HG02763 (cell line): Measurements from ENCODE around the gene PSMD10.

ENCODE experiments used
- ATAC-seq: cut with Tn5 transposase; IDR thresholded peaks from one replicate; pipeline ENCODE4 v1.9.1; 2021; ENCODE audit warnings: mild to moderate bottlenecking, moderate library complexity; ENCODE audit not compliant: unreplicated experiment

Gene PSMD10, protein sequence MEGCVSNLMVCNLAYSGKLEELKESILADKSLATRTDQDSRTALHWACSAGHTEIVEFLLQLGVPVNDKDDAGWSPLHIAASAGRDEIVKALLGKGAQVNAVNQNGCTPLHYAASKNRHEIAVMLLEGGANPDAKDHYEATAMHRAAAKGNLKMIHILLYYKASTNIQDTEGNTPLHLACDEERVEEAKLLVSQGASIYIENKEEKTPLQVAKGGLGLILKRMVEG

DNA sequence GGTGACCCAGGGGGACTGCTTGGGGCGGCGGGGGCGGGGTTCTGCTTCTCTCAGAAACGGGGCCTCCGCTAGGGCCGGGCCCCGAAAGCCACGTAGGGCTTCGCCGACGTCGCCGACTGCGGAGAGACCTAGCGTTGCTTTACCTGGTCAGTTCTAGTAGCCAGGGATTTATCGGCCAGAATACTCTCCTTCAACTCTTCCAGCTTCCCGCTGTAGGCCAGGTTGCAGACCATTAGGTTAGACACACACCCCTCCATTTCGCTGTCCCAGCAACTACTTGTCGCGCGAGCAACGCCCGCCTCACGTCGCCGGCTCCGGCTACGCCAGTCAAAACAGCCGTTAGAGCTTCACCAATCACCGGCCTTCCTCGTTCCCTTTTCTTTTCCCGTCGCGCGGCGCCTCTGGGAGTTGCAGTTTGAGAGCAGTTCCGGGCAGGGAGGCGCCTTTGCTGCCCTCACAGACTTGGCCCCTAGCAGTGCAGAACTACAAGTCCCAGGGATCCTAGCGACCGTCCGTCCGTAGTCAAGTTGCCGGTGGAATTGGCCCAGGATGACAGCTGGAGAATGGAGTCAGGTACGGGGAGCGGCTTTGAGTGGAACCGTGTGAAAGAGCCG, at the start of gene PSMD10, which contains the start of gene ATG4A:
PSMD10 (minus strand) TSS at position 279 of the 614 bp plus-strand sequence; CDS start at position 257, 22 bp downstream.
ATG4A (plus strand) TSS at position 515 of the 614 bp plus-strand sequence; CDS start at position 564, 49 bp downstream.
- ATAC-seq, result peak; percentile 96

DNA sequence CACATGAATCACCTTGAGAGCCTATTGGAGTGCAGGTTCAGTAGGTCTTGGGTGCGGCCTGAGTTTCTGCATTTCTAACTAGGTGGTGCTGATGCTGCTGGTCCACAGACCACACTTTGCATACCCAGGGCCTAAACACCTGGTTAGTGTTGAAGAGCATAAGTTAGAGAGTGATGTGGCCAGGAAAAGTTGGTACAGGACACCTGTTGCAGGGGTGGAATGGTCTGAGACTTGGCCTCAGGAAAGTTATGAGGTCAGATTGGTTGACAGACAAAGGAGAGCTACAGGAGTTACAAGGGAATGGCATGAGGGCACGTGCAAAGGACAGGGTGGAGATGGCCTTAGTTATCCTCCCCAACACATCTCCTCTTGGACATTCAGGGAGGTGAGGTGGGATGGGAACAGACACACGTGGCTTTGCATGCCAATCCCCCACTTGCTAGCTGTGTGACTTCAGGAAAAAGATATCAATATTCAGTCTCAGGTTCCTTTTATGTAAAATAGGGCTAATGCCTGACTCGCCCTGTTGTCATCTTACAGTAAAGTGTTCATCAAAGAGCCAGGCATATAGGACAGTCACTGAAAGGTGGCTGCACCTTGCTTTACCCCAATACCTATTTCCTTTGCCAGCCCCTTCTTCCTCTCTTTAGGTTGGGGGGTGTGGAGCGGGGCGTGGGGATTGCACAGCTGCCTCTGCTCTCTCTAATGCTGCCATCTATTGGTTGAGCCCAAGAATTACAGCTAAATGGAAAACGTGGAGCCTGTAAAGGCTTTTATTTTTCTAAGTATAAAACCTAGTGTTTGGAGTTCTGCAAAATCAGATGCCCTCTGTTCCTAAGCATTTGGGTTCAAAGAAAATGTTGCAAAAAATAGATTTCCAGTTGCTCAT, 47.7 kb upstream of the PSMD10 start:
- ATAC-seq, result no peak

GRCh38 chrX:108134724-108135123, 43.4 kb upstream of the PSMD10 start:
- no peak for ATAC-seq

GRCh38 chrX:108132876-108133275, 41.5 kb upstream of the PSMD10 start:
- no peak for ATAC-seq

DNA sequence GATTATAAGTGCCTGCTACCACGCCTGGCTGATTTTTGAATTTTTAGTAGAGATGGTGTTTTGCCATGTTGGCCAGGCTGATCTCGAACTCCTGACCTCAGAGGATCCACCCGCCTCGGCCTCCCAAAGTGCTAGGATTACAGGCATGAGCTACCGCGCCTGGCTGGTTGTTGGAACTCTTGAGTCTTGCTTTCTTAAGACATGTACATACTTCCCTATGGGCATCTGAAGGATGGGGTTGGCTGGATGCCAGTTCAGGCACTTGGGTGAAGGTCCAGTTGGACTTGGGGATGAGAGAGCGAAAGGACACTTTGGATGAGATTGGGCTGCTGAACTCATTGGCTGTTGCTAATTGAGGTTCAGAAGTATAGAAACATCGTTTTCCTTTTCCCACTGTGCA, 40.7 kb upstream of the PSMD10 start:
- no peak for ATAC-seq

DNA sequence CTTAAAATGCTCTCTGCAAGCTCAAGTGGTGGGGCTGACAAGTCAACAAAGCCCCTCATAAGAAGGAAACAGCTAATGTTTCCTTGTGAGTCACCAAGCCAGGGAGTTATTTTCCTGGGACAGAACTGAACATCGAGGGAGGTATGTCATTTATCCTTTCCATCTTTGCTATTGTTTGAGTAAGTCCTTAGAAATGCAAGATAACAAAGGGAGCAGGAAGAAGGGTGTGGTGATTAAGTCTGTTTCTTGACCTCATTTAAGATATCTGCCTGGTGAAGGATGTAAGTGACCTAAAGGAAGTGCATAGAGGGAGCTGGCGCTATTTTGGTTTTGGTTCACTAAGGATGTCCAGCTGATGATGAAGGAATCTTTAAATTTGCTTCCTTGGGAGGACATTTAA, 40.1 kb upstream of the PSMD10 start:
- no peak for ATAC-seq

GRCh38 chrX:108130889-108131288, 39.5 kb upstream of the PSMD10 start:
- ATAC-seq, result no peak

DNA sequence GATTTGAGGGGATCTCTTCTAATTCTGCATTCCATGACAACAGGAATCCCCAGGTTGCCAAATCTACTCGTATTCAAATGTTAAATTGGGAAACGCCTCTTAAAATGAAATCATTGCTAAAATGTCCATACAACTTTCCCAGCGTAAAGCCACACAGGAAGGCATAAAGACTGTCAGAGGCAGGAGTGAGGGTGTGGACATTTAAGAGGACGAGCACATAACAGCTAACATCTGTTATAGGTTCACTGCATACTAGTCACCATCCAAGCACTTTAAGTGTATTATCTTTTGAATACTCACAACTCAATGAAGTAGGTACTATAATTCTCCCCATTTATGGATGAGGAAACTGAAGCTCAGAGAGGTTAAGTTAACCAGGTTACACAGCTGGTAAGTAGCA, 35.8 kb upstream of the PSMD10 start:
- no peak for ATAC-seq

DNA sequence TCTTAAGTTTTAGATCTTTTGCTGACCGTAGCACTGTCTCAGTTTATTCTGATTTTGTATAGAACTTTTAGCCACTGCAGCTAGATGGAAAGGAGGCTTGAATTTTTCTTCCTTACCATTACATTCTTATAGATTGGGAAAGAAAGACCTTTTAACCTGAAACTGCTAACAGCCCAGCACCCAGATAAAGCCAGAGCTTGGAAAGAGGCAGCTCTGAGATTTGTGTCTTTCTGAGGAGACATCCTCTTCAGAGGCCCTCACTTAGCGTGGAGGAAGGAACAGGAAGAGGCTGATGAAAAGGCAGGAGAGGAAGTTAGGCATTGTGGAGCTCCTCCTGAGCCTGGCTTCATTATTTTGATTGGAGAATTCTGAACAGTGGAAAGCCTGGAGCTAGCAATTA, 35.3 kb upstream of the PSMD10 start:
- ATAC-seq, result no peak

- no peak for ATAC-seq
Observed at GRCh38 chrX:108123591-108124366, 32.4 kb upstream of the PSMD10 start.

- no peak for ATAC-seq
Observed at GRCh38 chrX:108122748-108123147, 31.4 kb upstream of the PSMD10 start.

- ATAC-seq, result no peak
Observed at GRCh38 chrX:108121291-108121690, 29.9 kb upstream of the PSMD10 start.

GRCh38 chrX:108117988-108118387, 26.6 kb upstream of the PSMD10 start:
- no peak for ATAC-seq

DNA sequence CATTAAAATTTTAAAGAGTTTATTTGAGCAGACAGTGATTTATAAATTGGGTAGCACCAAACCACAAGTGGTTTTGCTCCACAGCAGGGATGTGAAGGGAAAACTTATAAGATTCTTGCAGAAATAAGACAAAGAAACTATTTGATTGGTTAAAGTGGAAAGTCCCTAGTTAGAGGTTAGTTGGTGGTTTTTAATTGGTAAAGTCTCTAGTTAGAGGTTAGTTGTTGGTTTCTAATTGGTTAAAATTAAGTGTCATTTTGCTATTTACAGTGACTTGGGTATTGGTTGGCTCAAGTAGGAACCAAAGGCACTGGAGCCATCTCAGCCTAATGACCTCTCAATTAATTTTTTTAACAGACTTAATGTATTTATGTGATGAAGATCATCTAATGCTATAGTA, 23.2 kb upstream of the PSMD10 start:
- no peak for ATAC-seq

- no peak for ATAC-seq
Observed at GRCh38 chrX:108105473-108105872, 14.1 kb upstream of the PSMD10 start.

DNA sequence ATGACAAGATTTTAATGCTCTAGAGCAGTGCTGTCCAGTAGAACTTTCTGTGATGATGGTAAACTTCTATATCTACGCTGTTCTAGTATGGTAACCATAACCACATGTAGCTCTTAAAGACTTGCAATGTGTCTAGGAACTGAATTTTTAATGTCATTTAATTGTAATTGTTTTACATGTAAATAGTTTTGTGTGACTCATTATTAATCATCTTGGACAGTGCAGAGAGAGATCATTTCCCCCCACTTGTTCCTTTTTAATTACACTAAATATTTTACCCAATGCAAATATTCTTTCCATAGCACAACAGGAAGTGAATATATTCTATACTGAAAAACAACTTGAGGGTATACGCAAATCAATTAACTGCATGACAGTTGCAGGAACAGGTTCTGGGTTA, 6.0 kb upstream of the PSMD10 start:
- ATAC-seq, result no peak

GRCh38 chrX:108091878-108092291, 543 bp upstream of the PSMD10 start:
- ATAC-seq, result peak; percentile 34

- peak; percentile 1 for ATAC-seq
Observed at GRCh38 chrX:108090491-108091263, 665 bp downstream of the PSMD10 start.

- no peak for ATAC-seq
Observed at GRCh38 chrX:108088511-108088910, 2.8 kb downstream of the PSMD10 start.

- no peak for ATAC-seq
Observed at GRCh38 chrX:108087792-108088191, 3.5 kb downstream of the PSMD10 start.
